GM19395 (cell line): ENCODE data around the gene ISCA1.
"Not testable (repeated sequence)": the region's sequence is repeated elsewhere in the genome, so short reads cannot be mapped to it uniquely, and the experiment has no call there.

ENCODE experiments used
- ATAC-seq: cut with Tn5 transposase; IDR thresholded peaks from one replicate; pipeline ENCODE4 v1.9.1; 2021; ENCODE audit warnings: mild to moderate bottlenecking, moderate library complexity; ENCODE audit not compliant: unreplicated experiment

Gene ISCA1

GRCh38 chr9:86282077-86282978 is at the start of gene ISCA1:
ISCA1 (minus strand) TSS chr9:86282538; CDS start chr9:86282458, 80 bp downstream.
- peak; percentile 86 for ATAC-seq

GRCh38 chr9:86330186-86330585 is 47.8 kb upstream of the ISCA1 start:
- ATAC-seq, result no peak

- ATAC-seq, result no peak
Observed at GRCh38 chr9:86329649-86330048, 47.3 kb upstream of the ISCA1 start.

- no peak for ATAC-seq
Observed at GRCh38 chr9:86328156-86328555, 45.8 kb upstream of the ISCA1 start.

- ATAC-seq, result no peak
Observed at GRCh38 chr9:86326536-86326935, 44.2 kb upstream of the ISCA1 start.

- no peak for ATAC-seq
Observed at GRCh38 chr9:86324901-86325300, 42.6 kb upstream of the ISCA1 start.

GRCh38 chr9:86324308-86324707 is 42.0 kb upstream of the ISCA1 start:
- no peak for ATAC-seq

- ATAC-seq, result no peak
Observed at GRCh38 chr9:86322973-86323644, 40.8 kb upstream of the ISCA1 start.

- no peak for ATAC-seq
Observed at GRCh38 chr9:86321373-86321772, 39.0 kb upstream of the ISCA1 start.

- no peak for ATAC-seq
Observed at GRCh38 chr9:86318187-86318586, 35.8 kb upstream of the ISCA1 start.

- no peak for ATAC-seq
Observed at GRCh38 chr9:86315078-86315477, 32.7 kb upstream of the ISCA1 start.

GRCh38 chr9:86312959-86313358 is 30.6 kb upstream of the ISCA1 start:
- not testable (repeated sequence) for ATAC-seq

- no peak for ATAC-seq
Observed at GRCh38 chr9:86308687-86309086, 26.3 kb upstream of the ISCA1 start.

- ATAC-seq, result no peak
Observed at GRCh38 chr9:86304236-86304730, 21.9 kb upstream of the ISCA1 start.

- no peak for ATAC-seq
Observed at GRCh38 chr9:86303316-86303975, 21.1 kb upstream of the ISCA1 start.

GRCh38 chr9:86301686-86302085 is 19.3 kb upstream of the ISCA1 start:
- no peak for ATAC-seq

- no peak for ATAC-seq
Observed at GRCh38 chr9:86300701-86301100, 18.4 kb upstream of the ISCA1 start.

- ATAC-seq, result no peak
Observed at GRCh38 chr9:86298873-86299272, 16.5 kb upstream of the ISCA1 start.

- not testable (repeated sequence) for ATAC-seq
Observed at GRCh38 chr9:86290341-86290740, 8.0 kb upstream of the ISCA1 start.

- no peak for ATAC-seq
Observed at GRCh38 chr9:86288499-86289198, 6.3 kb upstream of the ISCA1 start.

GRCh38 chr9:86287013-86287412 is 4.7 kb upstream of the ISCA1 start:
- ATAC-seq, result no peak
